Breast epithelium (tissue), 4 donors: ENCODE measurements around the gene ZNF576. TPM values are rescaled to one million over a fixed set of nuclear protein-coding genes. Genes with fewer than 3 reads are reported as not detected.
"Not testable (repeated sequence)": the region's sequence is repeated elsewhere in the genome, so short reads cannot be mapped to it uniquely, and the experiment has no call there.

Experiments
- DNase-seq, 2 donors: peaks; one replicate each; pipeline ENCODE4 v3.0.0-alpha.2; 2019; ENCODE audit warnings: low spot score in 2 of 2
- H3K27ac ChIP-seq, 2 donors: fragments of 200-600 bp; sonication (generic) in 1 of 2; one replicate each; pipeline ENCODE4 v1.5.1; 2016 to 2019; ENCODE audit warnings: mild to moderate bottlenecking in 1 of 2
- H3K27me3 ChIP-seq, 2 donors: fragments of 200-600 bp; sonication (generic) in 1 of 2; one replicate each; pipeline versions ENCODE4 v1.5.1 to v1.6.0; 2017 to 2019; ENCODE audit warnings: control low read depth in 1 of 2, mild to moderate bottlenecking in 1 of 2
- H3K36me3 ChIP-seq: fragments of 200-600 bp; one replicate; pipeline ENCODE4 v1.5.1; 2019
- H3K4me1 ChIP-seq, 2 donors: fragments of 200-600 bp; sonication (generic); one replicate each; pipeline ENCODE4 v1.5.1; 2016 to 2019; ENCODE audit warnings: control low read depth in 1 of 2
- H3K4me3 ChIP-seq, 3 donors: fragments of 200-600 bp; sonication (generic); 1 replicate in 2 of 3; 2 replicates in 1 of 3; pipeline ENCODE4 v1.5.1; 2016 to 2019; ENCODE audit warnings: mild to moderate bottlenecking in 3 of 3, moderate library complexity in 2 of 3
- H3K9me3 ChIP-seq, 2 donors: fragments of 200-600 bp; sonication (generic) in 1 of 2; one replicate each; pipeline ENCODE4 v1.5.1; 2016 to 2019; ENCODE audit warnings: control low read depth in 1 of 2
- POLR2A ChIP-seq: fragments of 450-650 bp; IDR thresholded peaks from one replicate; pipeline ENCODE4 v1.6.1; 2016; ENCODE audit warnings: antibody characterized with exemption, mild to moderate bottlenecking, moderate library complexity
- POLR2AphosphoS5 ChIP-seq, 3 donors: sonication (generic); formaldehyde crosslinking; IDR thresholded peaks; one replicate each; pipeline ENCODE4 v1.6.1; 2017; ENCODE audit warnings: antibody characterized with exemption in 3 of 3
- intact Hi-C: fragments of 100-400 bp; cut with DNase I; formaldehyde crosslinking; loops from one replicate; pipeline ENCODE4 v1.15.1; 2023; ENCODE audit warnings: low total_unique reads
- total RNA-seq, 3 donors: library from RNA; depleted of rRNA; stranded (reverse); fragments of >200 nt; gene quantifications; one replicate each; pipeline ENCODE4 v1.1.0, GENCODE V29; 2016
- TF ChIP-seq, protein P1 (sequence below), 3 donors: fragments of 450-650 bp; IDR thresholded peaks; one replicate each; pipeline ENCODE4 v1.5.1; 2016 to 2017; ENCODE audit warnings: antibody characterized with exemption in 3 of 3, mild to moderate bottlenecking in 3 of 3, moderate library complexity in 3 of 3

ZNF576 gene
- total RNA-seq, 3 donors from 2014 or later: 14.2 to 18.0 (median 14.8) TPM

DNA sequence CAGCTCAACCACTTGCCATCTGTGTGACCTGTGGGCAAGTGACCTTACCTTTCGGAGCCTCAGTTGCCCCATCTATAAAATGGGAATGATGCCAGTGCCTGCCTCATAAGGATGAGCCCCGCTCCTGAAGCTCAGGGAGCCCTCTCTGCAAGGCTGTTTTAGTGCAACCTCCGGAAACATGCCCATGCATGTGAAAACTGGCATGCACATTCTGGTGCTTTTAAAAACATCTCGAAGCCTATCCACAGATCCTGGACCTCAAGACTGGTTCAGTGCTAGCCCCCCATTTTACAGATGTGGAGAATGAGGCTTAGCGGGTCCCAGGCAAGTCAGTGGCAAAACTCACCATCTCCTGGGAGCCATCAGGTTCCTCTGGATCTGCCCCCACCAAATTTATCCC, 37.7 kb downstream of the ZNF576 start:
- Histone ChIP-seq H3K4me1 (no peaks in the 10 kb centered on the region), H3K27ac (peak overlapping the region; percentile 86 to 89), H3K36me3 (no peaks in the 10 kb centered on the region), H3K4me3 (peak overlapping the region in 2 of 3 donors; percentile 48 to 58), H3K27me3 (no peaks in the 10 kb centered on the region), H3K9me3 (no peaks in the 10 kb centered on the region)
- intact Hi-C loops: no loop called here
- DNase-seq: peak in 1 of 2 donors; percentile 50
- TF ChIP-seq POLR2A (no peak), POLR2AphosphoS5 (IDR thresholded peaks at IDR 0.05) (no peak)
- TF ChIP-seq, protein P1, sequence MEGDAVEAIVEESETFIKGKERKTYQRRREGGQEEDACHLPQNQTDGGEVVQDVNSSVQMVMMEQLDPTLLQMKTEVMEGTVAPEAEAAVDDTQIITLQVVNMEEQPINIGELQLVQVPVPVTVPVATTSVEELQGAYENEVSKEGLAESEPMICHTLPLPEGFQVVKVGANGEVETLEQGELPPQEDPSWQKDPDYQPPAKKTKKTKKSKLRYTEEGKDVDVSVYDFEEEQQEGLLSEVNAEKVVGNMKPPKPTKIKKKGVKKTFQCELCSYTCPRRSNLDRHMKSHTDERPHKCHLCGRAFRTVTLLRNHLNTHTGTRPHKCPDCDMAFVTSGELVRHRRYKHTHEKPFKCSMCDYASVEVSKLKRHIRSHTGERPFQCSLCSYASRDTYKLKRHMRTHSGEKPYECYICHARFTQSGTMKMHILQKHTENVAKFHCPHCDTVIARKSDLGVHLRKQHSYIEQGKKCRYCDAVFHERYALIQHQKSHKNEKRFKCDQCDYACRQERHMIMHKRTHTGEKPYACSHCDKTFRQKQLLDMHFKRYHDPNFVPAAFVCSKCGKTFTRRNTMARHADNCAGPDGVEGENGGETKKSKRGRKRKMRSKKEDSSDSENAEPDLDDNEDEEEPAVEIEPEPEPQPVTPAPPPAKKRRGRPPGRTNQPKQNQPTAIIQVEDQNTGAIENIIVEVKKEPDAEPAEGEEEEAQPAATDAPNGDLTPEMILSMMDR (IDR thresholded peaks at IDR 0.05): no peak

DNA sequence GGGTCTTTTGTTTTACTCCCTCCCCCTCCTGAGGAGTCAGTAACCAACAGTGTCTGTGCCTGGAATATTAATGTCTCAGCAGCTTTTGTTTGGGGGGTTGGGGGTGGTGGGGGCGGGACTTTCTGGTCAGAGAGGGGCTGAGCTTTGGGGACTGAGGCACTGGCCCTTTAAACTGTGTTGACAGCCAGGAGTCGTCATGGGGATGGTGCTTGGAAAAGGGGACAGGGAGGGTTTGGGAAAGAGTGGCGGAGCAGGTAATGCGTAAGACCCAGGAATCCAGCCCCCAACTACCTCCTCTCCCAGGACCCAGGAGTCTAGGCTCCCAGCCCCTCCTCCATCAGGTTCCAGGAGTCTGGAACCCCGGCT, 38.1 kb downstream of the ZNF576 start:
- TF ChIP-seq, protein P1 (IDR thresholded peaks at IDR 0.05): no peak
- TF ChIP-seq POLR2AphosphoS5 (IDR thresholded peaks at IDR 0.05): peak in 1 of 3 donors; percentile 22
- Histone ChIP-seq H3K36me3 (no peaks in the 10 kb centered on the region), H3K4me3 (peak overlapping the region in 2 of 3 donors; percentile 48 to 58), H3K27me3 (no peaks in the 10 kb centered on the region), H3K4me1 (no peaks in the 10 kb centered on the region), H3K27ac (peak overlapping the region; percentile 86 to 89), H3K9me3 (no peaks in the 10 kb centered on the region)
- intact Hi-C loops: no loop called here
- DNase-seq: peak in 1 of 2 donors; percentile 53

DNA sequence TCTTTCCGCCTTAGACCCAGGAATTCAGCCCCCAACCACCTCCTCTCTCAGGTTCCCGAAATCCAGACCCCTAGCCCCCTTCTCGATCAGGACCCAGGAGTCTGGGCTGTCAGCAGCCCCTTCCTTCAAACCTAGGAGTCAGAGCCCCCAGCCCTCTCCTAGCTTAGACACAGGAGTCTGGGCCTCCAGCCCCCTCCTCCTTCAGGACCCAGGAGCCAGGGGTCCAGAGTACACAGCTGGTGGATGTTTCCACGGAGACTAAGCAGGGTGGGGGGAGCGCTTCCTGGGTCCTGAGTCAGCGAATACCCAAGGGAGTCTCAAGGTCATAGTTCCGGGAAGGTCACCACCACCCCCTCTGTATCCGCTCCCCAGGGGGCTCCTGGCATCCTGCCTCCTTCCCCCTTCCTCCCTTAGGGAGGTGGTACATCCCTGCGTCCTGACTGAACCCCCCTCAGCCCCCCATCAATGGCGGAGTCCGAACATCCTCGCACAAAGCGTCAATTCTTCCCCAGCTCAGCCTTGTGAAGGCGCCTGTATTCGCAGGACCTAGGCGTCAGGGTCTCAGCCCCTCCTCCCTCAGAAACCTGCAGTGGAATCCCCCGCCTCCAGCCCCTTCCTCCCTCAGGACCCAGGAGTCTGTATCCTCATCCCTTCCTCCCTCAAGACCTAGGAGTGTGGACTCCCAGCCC, 38.6 kb downstream of the ZNF576 start:
- Histone ChIP-seq H3K4me1 (no peaks in the 10 kb centered on the region), H3K9me3 (no peaks in the 10 kb centered on the region), H3K36me3 (no peaks in the 10 kb centered on the region), H3K27me3 (no peaks in the 10 kb centered on the region), H3K27ac (peak overlapping the region; percentile 86 to 89), H3K4me3 (peak overlapping the region in 2 of 3 donors; percentile 48 to 58)
- TF ChIP-seq POLR2A: no peak
- no peak for TF ChIP-seq POLR2AphosphoS5 (IDR thresholded peaks at IDR 0.05)
- TF ChIP-seq, protein P1 (IDR thresholded peaks at IDR 0.05): no peak
- peak in 1 of 2 donors; percentile 21 for DNase-seq
- intact Hi-C loops: no loop called here

DNA sequence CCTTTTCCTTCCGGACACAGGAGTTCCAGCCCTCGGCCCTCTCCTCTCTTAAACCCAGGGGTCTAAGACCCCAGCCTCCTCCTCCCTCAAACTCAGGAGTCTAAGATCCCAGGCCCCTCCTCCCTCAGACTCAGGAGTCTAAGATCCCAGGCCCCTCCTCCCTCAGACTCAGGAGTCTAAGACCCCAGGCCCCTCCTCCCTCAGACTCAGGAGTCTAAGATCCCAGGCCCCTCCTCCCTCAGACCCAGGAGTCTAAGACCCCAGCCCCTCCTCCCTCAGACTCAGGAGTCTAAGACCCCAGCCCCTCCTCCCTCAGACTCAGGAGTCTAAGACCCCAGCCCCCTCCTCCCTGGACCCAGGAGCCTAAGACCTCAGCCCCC, 39.2 kb downstream of the ZNF576 start:
- H3K36me3 ChIP-seq, H3K4me1 ChIP-seq, intact Hi-C loops, H3K27me3 ChIP-seq, DNase-seq, H3K9me3 ChIP-seq: not testable (repeated sequence)
- peak overlapping the region in 2 of 3 donors; percentile 48 to 58 for H3K4me3 ChIP-seq
- H3K27ac ChIP-seq: peak overlapping the region; percentile 86 to 89

DNA sequence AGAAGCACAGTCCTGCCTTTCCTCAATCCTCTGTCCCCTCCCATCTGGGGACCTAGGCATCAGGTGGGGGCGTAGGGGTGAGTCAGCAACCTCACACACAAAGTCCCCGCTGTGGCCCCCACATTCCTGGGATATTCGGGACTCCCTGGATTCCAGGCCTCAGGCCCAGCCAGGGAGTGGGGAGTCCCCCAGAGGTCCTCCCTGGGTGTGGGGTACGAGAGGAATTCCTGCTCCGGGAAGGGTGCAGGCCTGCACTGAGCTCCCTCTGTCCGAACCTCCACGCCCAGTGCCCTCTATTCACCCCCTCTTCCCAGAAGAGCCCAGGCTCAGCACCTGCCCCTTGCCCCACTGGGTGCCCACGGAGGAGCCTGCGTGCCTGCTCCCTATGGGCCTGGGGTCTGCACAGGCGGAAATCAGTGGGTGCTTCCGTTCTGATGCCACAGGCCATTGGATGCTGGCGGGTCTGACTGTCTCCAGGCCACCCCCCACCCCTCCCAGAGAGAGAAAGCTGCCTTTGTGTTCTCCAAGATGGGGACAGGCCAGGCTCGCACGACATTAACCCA, 39.8 kb downstream of the ZNF576 start:
- peak in 1 of 2 donors; percentile 55 for DNase-seq
- Histone ChIP-seq H3K27ac (peak overlapping the region; percentile 86 to 89), H3K36me3 (no peaks in the 10 kb centered on the region), H3K27me3 (no peaks in the 10 kb centered on the region), H3K4me3 (no peak overlapping the region), H3K9me3 (no peaks in the 10 kb centered on the region), H3K4me1 (no peaks in the 10 kb centered on the region)
- no peak for TF ChIP-seq POLR2A
- TF ChIP-seq, protein P1 (IDR thresholded peaks at IDR 0.05): no peak
- no peak for TF ChIP-seq POLR2AphosphoS5 (IDR thresholded peaks at IDR 0.05)
- intact Hi-C loops: no loop called here
